Cardiac muscle cell (in vitro differentiated cells and primary cell): ENCODE data around the gene PNMT. TPM values are rescaled to one million over a fixed set of nuclear protein-coding genes. Genes with fewer than 3 reads are reported as not detected.

Experiments
- DNase-seq, 2 donors: peaks; one replicate each; pipeline versions ENCODE4 v3.0.0 to v3.0.0-alpha.2; 2010 to 2017; ENCODE audit warnings: low read depth in 1 of 2, low spot score in 1 of 2
- H3K27ac ChIP-seq: fragments of 200-600 bp; sonication (generic); 2 replicates; pipeline ENCODE4 v1.5.1; 2016
- H3K27me3 ChIP-seq: fragments of 200-600 bp; sonication (generic); 2 replicates; pipeline ENCODE4 v1.6.0; 2016; ENCODE audit warnings: control low read depth
- H3K36me3 ChIP-seq: fragments of 200-600 bp; sonication (generic); 2 replicates; pipeline ENCODE4 v1.5.1; 2016; ENCODE audit warnings: control low read depth
- H3K4me1 ChIP-seq: fragments of 200-600 bp; sonication (generic); 2 replicates; pipeline ENCODE4 v1.8.1; 2017; ENCODE audit warnings: low read depth, mild to moderate bottlenecking, mixed run types
- H3K4me3 ChIP-seq: fragments of 200-600 bp; sonication (generic); 2 replicates; pipeline ENCODE4 v1.5.1; 2016; ENCODE audit warnings: mild to moderate bottlenecking
- H3K9me3 ChIP-seq: fragments of 200-600 bp; sonication (generic); 2 replicates; pipeline ENCODE4 v1.5.1; 2017; ENCODE audit warnings: low read depth, mild to moderate bottlenecking, control low read depth
- CTCF ChIP-seq: IDR thresholded peaks from 2 replicates; pipeline ENCODE4 v1.5.1; 2012; ENCODE audit warnings: low read depth, mild to moderate bottlenecking, low read length
- polyA plus RNA-seq: library from polyadenylated mRNA; unstranded; fragments of >200 nt; fragmentation: Nextera tagmentation; extraction: Ambion mirVana; gene quantifications from 2 replicates; pipeline ENCODE4 v1.2.1, GENCODE V29; 2016
- total RNA-seq: library from RNA; depleted of rRNA; stranded (reverse); fragments of >200 nt; gene quantifications from 2 replicates; pipeline ENCODE4 v1.2.3, GENCODE V29; 2016

PNMT gene
- total and polyA plus RNA-seq, 2 experiments from 2014 or later = 14.7 to 27.2 TPM

- no peak for TF ChIP-seq CTCF
- H3K4me1 ChIP-seq = peaks cover 42% of the 10 kb centered on the region
- no peaks in the 10 kb centered on the region for H3K27me3 ChIP-seq
- no peak overlapping the region for H3K27ac ChIP-seq
- H3K4me3 ChIP-seq = no peak overlapping the region
- DNase-seq = no peak
- peaks cover 11% of the 10 kb centered on the region for H3K36me3 ChIP-seq
- H3K9me3 ChIP-seq = no peaks in the 10 kb centered on the region
Observed at GRCh38 chr17:39662551-39663339, 5.5 kb upstream of the PNMT start.

DNA sequence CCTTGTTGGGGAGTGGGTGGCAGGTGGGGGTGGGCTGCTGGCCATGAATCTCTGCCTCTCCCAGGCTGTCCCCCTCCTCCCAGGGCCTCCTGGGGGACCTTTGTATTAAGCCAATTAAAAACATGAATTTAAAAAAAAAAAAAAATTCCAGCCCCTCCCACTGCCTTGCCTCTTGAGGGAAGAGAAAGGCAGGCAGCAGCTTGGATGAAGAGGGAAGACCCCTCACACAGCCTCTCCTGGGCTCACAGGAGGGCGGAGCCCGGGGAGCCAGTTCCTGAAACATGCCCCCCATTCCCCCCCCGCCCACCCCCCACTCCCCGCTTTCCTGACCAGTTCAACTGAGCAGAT, 4.9 kb upstream of the PNMT start:
- Histone ChIP-seq H3K27ac (no peak overlapping the region), H3K36me3 (peaks cover 11% of the 10 kb centered on the region), H3K9me3 (no peaks in the 10 kb centered on the region), H3K27me3 (no peaks in the 10 kb centered on the region), H3K4me3 (no peak overlapping the region), H3K4me1 (peaks cover 42% of the 10 kb centered on the region)
- DNase-seq = no peak
- no peak for TF ChIP-seq CTCF

GRCh38 chr17:39663688-39664580, 4.3 kb upstream of the PNMT start:
- peaks cover 8% of the 10 kb centered on the region for H3K36me3 ChIP-seq
- DNase-seq = peak in 1 of 2 donors; percentile 27
- no peaks in the 10 kb centered on the region for H3K27me3 ChIP-seq
- peaks cover 46% of the 10 kb centered on the region for H3K4me1 ChIP-seq
- H3K9me3 ChIP-seq = no peaks in the 10 kb centered on the region
- TF ChIP-seq CTCF = no peak
- no peak overlapping the region for H3K27ac ChIP-seq
- H3K4me3 ChIP-seq = no peak overlapping the region

DNA sequence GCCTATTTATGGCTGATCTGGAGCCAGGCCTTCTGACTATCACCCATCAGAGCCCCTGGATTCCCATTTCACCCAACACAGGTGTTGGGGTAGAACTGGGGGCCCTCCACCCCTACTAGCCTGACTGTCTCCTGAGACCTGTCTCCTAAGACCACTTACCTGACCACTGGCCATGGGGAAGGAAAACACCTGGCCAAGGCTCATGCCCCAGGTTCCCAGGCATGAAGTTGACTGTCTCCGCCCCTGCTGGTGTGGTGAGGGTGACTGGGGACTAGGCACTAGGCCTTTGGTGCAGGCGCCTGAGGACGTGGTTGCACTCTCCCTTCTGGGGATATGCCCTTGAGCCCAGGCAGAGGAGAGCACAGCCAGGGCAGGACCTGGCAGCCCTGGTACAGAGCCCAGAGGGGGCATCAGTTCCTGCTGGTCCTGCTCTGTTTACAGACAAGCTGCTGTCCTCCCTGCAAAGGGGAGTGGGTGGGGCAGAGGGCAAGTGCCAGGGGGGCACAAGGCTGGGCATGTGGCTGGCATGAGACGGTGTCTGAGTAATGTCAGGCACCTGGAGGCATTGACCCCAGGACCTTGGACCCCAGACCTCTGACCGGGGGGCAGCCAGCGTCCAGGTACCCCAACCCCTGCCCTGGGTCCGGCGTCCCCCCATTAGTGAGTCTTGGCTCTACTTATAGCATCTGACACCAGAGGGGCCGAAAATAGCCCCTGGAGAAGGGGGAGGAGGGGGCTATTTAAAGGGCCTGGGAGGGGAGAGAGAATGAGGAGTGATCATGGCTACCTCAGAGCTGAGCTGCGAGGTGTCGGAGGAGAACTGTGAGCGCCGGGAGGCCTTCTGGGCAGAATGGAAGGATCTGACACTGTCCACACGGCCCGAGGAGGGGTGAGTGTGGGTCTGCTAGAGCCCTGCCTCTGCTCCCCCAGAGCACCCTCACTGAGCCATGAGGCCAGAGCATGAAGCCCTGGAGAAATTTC, 3.4 kb upstream of the PNMT start, which contains the start of gene TCAP:
Gene TCAP (plus strand): TSS at position 769 of the 981 bp plus-strand sequence. CDS start 11 bp downstream, at position 780.
- Histone ChIP-seq H3K4me3 (peak within 1 kb of the TSS; percentile 19), H3K27ac (peak within 1 kb of the TSS; percentile 86), H3K9me3 (no peaks in the 10 kb centered on the region), H3K4me1 (peaks cover 49% of the 10 kb centered on the region), H3K36me3 (peaks cover 6% of the 10 kb centered on the region), H3K27me3 (no peaks in the 10 kb centered on the region)
- peak in 1 of 2 donors; percentile 74 for DNase-seq
- TF ChIP-seq CTCF = no peak
